K562 (cell line): ENCODE data around the gene UBE2E2.

Experiments used
- POLR2A ChIP-seq: fragments of 450-650 bp; conservative IDR thresholded peaks from 2 replicates; pipeline ENCODE4 v1.6.1; 2016
- XRCC4 ChIP-seq: IDR thresholded peaks from one replicate; pipeline ENCODE4 v1.6.1; 2011; ENCODE audit not compliant: insufficient read depth, insufficient read length; ENCODE audit errors: extremely low read depth

DNA sequence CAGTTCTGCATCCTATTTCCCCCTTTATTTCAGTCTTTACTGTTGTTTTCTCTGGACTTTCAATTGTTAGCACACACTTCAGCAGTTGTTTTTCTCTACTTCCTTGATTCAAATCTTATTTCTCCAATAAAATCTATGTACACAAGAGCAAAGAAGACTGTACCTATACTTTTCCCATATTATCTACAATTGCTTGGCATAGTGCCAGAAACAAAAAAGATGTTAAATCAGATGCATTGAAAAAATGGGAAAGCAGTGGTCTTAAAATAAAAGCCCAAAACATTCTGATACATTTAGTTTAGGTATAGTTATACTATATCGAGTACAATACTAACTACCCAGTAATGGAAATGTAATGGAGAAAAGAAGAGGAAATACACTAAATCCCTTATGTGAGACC lies 265.1 kb downstream of the UBE2E2 start:
- no peak for TF ChIP-seq POLR2A
- no peak for TF ChIP-seq XRCC4
